ENCODE measurements around the gene SH3PXD2B.

DNA sequence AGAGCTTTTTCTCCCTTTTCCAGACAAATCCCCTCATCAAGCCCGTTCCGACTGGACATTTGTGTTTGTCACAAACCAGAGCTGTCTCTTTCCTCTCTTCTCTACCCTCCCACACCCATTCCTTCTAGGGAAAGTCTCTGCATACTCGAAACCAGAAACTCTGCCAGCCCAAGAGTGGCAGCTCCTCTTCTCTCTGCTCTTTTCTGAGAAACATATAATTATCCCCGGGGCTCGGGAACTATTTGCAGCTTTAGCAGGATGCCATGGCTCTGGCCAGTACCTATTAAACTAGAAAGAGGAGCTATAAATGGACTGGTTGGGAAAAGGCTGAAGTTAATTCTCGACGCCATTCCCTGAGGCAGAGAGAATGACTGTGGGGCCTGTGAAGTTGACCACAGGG, 82.6 kb downstream of the SH3PXD2B start:
- TF ChIP-seq, protein P1, sequence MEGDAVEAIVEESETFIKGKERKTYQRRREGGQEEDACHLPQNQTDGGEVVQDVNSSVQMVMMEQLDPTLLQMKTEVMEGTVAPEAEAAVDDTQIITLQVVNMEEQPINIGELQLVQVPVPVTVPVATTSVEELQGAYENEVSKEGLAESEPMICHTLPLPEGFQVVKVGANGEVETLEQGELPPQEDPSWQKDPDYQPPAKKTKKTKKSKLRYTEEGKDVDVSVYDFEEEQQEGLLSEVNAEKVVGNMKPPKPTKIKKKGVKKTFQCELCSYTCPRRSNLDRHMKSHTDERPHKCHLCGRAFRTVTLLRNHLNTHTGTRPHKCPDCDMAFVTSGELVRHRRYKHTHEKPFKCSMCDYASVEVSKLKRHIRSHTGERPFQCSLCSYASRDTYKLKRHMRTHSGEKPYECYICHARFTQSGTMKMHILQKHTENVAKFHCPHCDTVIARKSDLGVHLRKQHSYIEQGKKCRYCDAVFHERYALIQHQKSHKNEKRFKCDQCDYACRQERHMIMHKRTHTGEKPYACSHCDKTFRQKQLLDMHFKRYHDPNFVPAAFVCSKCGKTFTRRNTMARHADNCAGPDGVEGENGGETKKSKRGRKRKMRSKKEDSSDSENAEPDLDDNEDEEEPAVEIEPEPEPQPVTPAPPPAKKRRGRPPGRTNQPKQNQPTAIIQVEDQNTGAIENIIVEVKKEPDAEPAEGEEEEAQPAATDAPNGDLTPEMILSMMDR (IDR thresholded peaks at IDR 0.05), result no peak
- no peak for TF ChIP-seq ZFX (IDR thresholded peaks at IDR 0.05; ENCODE audit: borderline replicate concordance)

Data from 22Rv1 (cell line).